Amniotic stem cell (primary cell): ENCODE results near the gene PHPT1.
A peak's percentile ranks its signal among the peaks of the same experiment; 100 is the strongest.

ENCODE experiments used
- DNase-seq: peaks from one replicate; lab custom pipeline; 2025; lab: John Stamatoyannopoulos, UW

Gene PHPT1

DNA sequence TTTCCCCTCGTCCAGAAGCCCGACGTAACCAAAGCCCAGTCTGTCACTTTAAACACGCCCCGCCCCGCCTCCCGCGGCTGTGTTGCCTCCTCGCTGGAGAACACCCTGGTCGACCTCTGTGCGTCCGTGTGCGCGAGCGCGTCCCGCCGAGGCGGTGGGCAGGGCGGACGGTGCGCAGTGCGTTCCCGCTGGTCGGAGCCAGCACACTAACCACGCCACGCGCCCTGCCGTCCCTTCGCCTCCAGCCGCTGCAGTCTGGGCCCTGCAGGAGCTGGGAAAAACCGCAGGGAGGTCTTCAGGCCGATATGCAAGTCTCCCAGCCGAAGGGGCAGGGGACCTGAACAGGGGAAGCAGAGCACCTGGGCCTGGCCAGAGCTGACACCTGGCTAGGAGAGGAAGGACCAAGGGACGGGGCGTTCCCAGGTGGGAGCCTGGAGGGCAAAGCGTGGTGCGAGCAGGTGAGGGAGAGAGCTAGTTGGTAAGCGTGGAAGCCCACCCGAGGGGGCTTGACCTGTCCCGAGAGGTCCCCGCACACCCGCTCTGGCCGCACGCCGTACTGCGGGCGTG, 1.3 kb upstream of the PHPT1 start:
- peak; percentile 35 for DNase-seq

- DNase-seq, result no peak
These were observed 694 bp upstream of the PHPT1 start for GRCh38 chr9:136848393-136849037.

DNA sequence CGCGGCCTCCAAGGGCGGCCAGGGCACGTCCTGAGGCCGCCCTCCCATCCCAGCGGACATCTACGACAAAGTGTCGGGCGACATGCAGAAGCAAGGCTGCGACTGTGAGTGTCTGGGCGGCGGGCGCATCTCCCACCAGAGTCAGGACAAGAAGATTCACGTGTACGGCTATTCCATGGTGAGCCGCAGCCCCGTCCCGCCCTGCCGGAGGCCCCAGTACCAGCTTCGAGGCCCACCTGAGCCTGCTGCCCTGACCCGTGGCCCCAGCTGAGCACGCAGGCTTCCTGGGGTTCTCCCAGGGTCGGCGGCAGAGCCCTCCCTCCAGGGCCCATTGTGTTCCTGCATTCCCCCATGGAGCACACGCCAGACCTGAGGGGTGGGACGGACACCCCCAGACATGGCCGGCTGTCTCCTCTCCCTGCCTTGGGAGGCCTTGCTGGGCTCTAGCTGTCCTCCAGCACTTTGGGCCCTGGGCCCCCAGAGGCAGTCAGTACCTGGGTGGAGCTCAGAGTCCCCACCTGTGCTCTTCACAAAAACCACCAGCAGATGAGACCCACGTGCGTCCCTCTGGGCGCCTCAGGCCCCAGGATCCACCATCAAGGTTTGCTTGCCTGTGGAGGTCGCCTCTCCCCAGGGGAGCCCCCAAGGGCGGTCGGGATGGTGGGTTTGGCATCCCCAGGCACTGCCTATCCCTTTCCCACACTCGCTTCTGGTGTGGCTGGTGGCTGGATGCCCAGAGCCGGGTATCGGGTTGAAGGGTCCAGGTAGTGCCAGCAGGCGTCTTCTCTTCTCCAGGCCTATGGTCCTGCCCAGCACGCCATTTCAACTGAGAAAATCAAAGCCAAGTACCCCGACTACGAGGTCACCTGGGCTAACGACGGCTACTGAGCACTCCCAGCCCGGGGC, 1.0 kb downstream of the PHPT1 start:
- no peak for DNase-seq

GRCh38 chr9:136850866-136851775, 1.9 kb downstream of the PHPT1 start:
- DNase-seq, result no peak

DNA sequence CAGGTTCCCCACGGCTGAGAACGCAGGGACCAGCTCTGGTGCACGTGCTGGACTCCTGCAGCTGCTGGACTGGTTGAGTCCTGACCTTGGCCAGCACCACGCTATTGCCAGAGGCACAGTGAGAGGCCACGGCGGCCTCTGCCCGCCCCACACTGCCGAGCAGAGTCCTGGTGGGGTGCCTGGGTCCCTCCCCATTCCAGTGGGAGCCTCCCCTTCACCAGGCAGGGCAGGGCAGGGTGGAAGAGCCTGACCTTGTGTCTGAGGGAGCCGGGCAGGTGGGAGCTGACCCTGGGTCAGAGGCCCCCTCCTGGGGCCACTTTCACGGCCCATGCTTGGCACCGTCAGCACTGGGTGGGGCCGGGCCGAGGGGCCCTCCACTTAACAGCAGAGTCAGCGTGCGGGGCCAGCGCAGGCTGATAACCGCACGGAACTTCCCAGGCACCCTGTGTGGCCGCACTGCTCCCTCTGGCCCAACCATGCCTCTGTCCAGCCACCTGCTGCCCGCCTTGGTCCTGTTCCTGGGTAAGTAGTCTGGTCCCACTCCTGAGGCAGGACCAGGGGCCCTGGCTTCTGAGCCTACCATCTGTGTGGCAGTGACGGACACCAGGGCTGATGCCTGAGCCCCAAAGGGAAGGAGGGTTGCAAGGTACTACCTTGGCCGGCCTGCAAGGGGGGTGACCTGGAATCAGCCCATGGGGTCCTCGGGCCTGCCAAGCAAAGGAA, 2.9 kb downstream of the PHPT1 start, which contains the start of gene MAMDC4:
Gene MAMDC4, plus strand, starts transcription at position 406 of the 723 bp plus-strand sequence. Its CDS starts 71 bp downstream, at position 477.
- DNase-seq, result no peak

DNA sequence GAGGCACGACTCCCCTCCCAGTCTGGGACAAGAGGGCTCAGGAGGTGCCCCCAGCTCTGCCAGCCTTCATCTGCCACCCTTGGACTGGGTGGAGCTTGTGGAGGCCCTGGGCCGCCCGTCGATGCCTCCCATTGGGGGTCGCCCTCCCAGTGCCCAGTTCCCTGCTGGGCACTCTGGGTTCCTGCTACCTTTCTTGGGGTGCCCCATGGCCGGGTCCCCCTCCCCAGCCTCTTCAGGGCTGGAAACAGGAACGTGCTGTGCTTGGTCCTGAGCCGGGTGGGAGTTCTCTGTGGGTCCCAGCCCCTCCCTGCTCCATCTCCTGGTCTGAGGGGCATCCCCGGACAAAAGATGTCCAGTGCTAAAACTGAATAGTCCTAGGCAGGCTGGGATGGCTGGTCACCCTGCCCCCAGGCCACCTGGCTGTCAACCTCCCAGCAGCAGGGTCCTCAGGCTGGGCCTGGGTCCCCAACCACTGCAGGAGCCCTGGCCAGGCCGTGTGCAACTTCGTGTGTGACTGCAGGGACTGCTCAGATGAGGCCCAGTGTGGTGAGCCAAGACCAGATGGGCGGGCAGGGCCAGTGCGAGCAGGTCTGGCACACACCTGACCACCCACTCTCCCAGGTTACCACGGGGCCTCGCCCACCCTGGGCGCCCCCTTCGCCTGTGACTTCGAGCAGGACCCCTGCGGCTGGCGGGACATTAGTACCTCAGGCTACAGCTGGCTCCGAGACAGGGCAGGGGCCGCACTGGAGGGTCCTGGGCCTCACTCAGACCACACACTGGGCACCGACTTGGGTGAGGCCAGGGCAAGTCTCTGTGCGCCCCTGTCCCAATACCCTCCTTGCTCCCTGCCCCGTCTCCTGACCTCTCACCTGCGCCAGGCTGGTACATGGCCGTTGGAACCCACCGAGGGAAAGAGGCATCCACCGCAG, 3.7 kb downstream of the PHPT1 start:
- no peak for DNase-seq

GRCh38 chr9:136853596-136854112, 4.4 kb downstream of the PHPT1 start:
- no peak for DNase-seq

- no peak for DNase-seq
These were observed 5.1 kb downstream of the PHPT1 start for GRCh38 chr9:136854113-136854841.

- DNase-seq, result no peak
These were observed 5.7 kb downstream of the PHPT1 start for GRCh38 chr9:136854842-136855460.

- DNase-seq, result no peak
These were observed 6.4 kb downstream of the PHPT1 start for GRCh38 chr9:136855461-136856078.

GRCh38 chr9:136856079-136856476, 6.9 kb downstream of the PHPT1 start:
- no peak for DNase-seq

- no peak for DNase-seq
These were observed 7.4 kb downstream of the PHPT1 start for GRCh38 chr9:136856541-136857141.

DNA sequence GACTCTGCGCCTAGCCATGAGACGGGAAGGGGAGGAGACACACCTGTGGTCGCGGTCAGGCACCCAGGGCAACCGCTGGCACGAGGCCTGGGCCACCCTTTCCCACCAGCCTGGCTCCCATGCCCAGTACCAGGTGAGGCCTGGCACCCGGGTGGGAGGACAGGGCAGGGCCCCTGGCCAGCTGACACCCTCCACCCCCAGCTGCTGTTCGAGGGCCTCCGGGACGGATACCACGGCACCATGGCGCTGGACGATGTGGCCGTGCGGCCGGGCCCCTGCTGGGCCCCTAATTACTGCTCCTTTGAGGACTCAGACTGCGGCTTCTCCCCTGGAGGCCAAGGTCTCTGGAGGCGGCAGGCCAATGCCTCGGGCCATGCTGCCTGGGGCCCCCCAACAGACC, 8.0 kb downstream of the PHPT1 start:
- no peak for DNase-seq

DNA sequence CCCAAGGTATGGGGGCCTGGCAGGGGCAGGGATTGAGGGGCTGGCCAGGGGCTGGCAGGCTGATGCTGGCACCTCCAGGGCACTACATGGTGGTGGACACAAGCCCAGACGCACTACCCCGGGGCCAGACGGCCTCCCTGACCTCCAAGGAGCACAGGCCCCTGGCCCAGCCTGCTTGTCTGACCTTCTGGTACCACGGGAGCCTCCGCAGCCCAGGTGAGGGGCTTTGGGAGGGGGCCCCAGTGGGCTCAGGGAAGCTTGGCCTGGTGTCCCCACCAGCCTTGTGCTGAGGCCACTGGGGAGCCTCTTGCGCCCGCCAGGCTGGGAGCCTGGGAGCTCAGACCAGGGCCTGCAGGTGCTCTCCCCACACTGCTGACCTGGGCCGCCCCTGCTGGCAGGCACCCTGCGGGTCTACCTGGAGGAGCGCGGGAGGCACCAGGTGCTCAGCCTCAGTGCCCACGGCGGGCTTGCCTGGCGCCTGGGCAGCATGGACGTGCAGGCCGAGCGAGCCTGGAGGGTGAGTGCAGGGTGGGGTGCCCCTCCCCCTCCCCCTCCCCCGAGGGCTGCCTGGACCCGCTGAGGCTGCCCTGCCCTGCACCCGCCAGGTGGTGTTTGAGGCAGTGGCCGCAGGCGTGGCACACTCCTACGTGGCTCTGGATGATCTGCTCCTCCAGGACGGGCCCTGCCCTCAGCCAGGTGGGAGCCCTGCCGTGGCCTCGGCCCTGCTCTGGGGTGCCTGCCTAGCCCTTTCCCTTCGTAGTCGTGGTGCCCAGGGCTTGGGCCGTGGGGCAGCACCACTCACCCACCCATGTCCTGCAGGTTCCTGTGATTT, 8.6 kb downstream of the PHPT1 start:
- no peak for DNase-seq

DNA sequence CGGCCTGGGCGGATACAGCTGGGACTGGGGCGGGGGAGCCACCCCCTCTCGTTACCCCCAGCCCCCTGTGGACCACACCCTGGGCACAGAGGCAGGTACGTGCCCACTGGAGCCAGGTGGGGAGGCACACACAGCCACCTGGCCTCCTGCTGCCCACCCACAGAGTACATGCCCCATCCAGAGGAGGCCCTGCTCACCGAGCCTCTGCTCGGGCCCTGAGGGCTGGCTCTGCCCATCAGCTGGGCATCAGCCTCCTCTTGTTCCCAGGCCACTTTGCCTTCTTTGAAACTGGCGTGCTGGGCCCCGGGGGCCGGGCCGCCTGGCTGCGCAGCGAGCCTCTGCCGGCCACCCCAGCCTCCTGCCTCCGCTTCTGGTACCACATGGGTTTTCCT, 9.2 kb downstream of the PHPT1 start:
- DNase-seq, result no peak

- no peak for DNase-seq
These were observed 9.9 kb downstream of the PHPT1 start for GRCh38 chr9:136858844-136859757.
